ENCODE results near the gene IGF2R. TPM values are rescaled to one million over a fixed set of nuclear protein-coding genes. Genes with fewer than 3 reads are reported as not detected.
"Not testable (repeated sequence)": the region's sequence is repeated elsewhere in the genome, so short reads cannot be mapped to it uniquely, and the experiment has no call there.

The IGF2R gene
- total RNA-seq, 1 experiment from 2014 or later = 92.2 TPM

GRCh38 chr6:160137989-160138835, 169.3 kb downstream of the IGF2R start:
- Histone ChIP-seq H3K4me3 (ENCODE audit: low read depth, low read length) (no peak overlapping the region), H3K27me3 (replicated peaks; ENCODE audit: control insufficient read depth, insufficient read depth, low read length) (no peaks in the 10 kb centered on the region), H3K4me1 (peaks cover 17% of the 10 kb centered on the region), H3K36me3 (ENCODE audit: control insufficient read depth, insufficient read depth, low read length) (no peaks in the 10 kb centered on the region), H3K9me3 (no peaks in the 10 kb centered on the region)
- peak in 1 of 2 experiments; percentile 65 for DNase-seq
- Mint-ChIP-seq H3K36me3 (ENCODE audit: insufficient read depth, unreplicated experiment) (no peaks in the 10 kb centered on the region), H3K9me3 (ENCODE audit: unreplicated experiment) (no peaks in the 10 kb centered on the region), H3K27ac (ENCODE audit: unreplicated experiment) (no peak overlapping the region), H3K27me3 (ENCODE audit: insufficient read depth, unreplicated experiment) (no peaks in the 10 kb centered on the region), H3K4me1 (ENCODE audit: low read depth, unreplicated experiment) (peaks cover 32% of the 10 kb centered on the region), H3K4me3 (ENCODE audit: unreplicated experiment) (no peak overlapping the region)
- POLR2A ChIA-PET = interaction anchor here (0.5 kb wide), 1 partner anchor 36 kb away, joined by 3 read pairs; no protein-coding TSS in a partner anchor
- CTCF ChIA-PET = interaction anchor here (0.6 to 1.8 kb wide), 9 partner anchors 21 to 318 kb away, joined by 3 to 29 read pairs (median 7); no protein-coding TSS in a partner anchor
- BruUV-seq (replicated peaks) = no TSS peak
- TF ChIP-seq, protein P1, sequence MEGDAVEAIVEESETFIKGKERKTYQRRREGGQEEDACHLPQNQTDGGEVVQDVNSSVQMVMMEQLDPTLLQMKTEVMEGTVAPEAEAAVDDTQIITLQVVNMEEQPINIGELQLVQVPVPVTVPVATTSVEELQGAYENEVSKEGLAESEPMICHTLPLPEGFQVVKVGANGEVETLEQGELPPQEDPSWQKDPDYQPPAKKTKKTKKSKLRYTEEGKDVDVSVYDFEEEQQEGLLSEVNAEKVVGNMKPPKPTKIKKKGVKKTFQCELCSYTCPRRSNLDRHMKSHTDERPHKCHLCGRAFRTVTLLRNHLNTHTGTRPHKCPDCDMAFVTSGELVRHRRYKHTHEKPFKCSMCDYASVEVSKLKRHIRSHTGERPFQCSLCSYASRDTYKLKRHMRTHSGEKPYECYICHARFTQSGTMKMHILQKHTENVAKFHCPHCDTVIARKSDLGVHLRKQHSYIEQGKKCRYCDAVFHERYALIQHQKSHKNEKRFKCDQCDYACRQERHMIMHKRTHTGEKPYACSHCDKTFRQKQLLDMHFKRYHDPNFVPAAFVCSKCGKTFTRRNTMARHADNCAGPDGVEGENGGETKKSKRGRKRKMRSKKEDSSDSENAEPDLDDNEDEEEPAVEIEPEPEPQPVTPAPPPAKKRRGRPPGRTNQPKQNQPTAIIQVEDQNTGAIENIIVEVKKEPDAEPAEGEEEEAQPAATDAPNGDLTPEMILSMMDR (IDR thresholded peaks at IDR 0.05; ENCODE audit: insufficient read depth in 1 of 2, low read depth in 1 of 2, low read length in 1 of 2, severe bottlenecking in 1 of 2, unreplicated experiment in 1 of 2) = peak; percentile 75 to 80
- intact Hi-C loops (cut with micrococcal nuclease; ENCODE audit: unreplicated experiment) = loop anchor here (1.0 to 5.0 kb wide), 8 partner anchors 36 to 397 kb away; partner anchors contain the start of gene SLC22A3

GRCh38 chr6:160138839-160139419, 170.0 kb downstream of the IGF2R start:
- POLR2A ChIA-PET = no interaction called here
- TF ChIP-seq, protein P1 (IDR thresholded peaks at IDR 0.05; ENCODE audit: insufficient read depth in 1 of 2, low read depth in 1 of 2, low read length in 1 of 2, severe bottlenecking in 1 of 2, unreplicated experiment in 1 of 2) = no peak
- CTCF ChIA-PET = interaction anchor here (0.6 to 1.8 kb wide), 9 partner anchors 21 to 317 kb away, joined by 3 to 29 read pairs (median 7); no protein-coding TSS in a partner anchor
- H3K9me3 Mint-ChIP-seq (ENCODE audit: unreplicated experiment) = no peaks in the 10 kb centered on the region
- H3K27me3 Mint-ChIP-seq (ENCODE audit: insufficient read depth, unreplicated experiment) = no peaks in the 10 kb centered on the region
- Histone ChIP-seq H3K27me3 (replicated peaks; ENCODE audit: control insufficient read depth, insufficient read depth, low read length) (no peaks in the 10 kb centered on the region), H3K4me1 (peaks cover 17% of the 10 kb centered on the region), H3K36me3 (ENCODE audit: control insufficient read depth, insufficient read depth, low read length) (no peaks in the 10 kb centered on the region), H3K4me3 (ENCODE audit: low read depth, low read length) (no peak overlapping the region), H3K9me3 (no peaks in the 10 kb centered on the region)
- no TSS peak for BruUV-seq (replicated peaks)
- H3K4me1 Mint-ChIP-seq (ENCODE audit: low read depth, unreplicated experiment) = peaks cover 32% of the 10 kb centered on the region
- intact Hi-C loops (cut with micrococcal nuclease; ENCODE audit: unreplicated experiment) = loop anchor here (1.0 to 5.0 kb wide), 8 partner anchors 35 to 396 kb away; partner anchors contain the start of gene SLC22A3
- no peak overlapping the region for H3K4me3 Mint-ChIP-seq (ENCODE audit: unreplicated experiment)
- H3K27ac Mint-ChIP-seq (ENCODE audit: unreplicated experiment) = peak overlapping the region; percentile 58
- no peaks in the 10 kb centered on the region for H3K36me3 Mint-ChIP-seq (ENCODE audit: insufficient read depth, unreplicated experiment)
- DNase-seq = no peak

DNA sequence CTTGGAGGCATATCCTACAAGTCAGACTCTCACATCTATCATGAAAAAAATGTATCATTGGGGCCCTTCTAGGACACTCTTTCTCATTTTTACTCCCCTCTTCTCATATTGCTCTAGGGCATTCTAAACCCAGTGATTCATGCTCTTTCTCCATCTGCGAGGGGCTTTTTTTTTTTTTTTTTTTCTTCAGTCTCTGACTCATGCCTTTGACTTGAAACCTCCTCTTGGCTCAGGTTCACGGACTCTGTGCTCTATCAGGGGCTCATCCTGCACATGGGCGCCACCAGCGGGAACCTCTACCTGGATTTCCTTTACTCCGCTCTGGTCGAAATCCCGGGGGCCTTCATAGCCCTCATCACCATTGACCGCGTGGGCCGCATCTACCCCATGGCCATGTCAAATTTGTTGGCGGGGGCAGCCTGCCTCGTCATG, 170.6 kb downstream of the IGF2R start:
- H3K27ac Mint-ChIP-seq (ENCODE audit: unreplicated experiment) = peak overlapping the region; percentile 58

DNA sequence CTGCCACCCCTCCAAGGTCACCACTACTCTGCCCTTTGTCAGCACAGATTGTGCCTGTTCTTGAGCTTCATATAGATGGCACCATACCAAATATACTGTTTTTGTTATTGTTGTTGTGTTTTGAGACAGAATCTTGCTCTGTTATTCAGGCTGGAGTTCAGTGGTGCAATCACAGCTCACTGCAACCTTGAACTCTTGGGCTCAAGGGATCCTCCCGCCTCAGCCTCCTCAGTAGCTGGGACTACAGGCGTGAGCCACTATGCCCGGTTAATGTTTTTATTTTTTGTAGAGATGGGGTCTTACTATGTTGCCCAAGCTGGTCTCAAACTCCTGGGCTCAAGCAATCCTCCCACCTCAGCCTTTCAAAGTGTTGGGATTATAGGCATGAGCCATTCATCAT, 171.6 kb downstream of the IGF2R start:
- H3K4me3 Mint-ChIP-seq (ENCODE audit: unreplicated experiment); BruUV-seq (replicated peaks); H3K4me3 ChIP-seq (ENCODE audit: low read depth, low read length); CTCF ChIA-PET; H3K36me3 ChIP-seq (ENCODE audit: control insufficient read depth, insufficient read depth, low read length); H3K27ac Mint-ChIP-seq (ENCODE audit: unreplicated experiment); H3K27me3 Mint-ChIP-seq (ENCODE audit: insufficient read depth, unreplicated experiment); H3K9me3 Mint-ChIP-seq (ENCODE audit: unreplicated experiment); intact Hi-C loops (cut with micrococcal nuclease; ENCODE audit: unreplicated experiment); DNase-seq; H3K27me3 ChIP-seq (replicated peaks; ENCODE audit: control insufficient read depth, insufficient read depth, low read length); H3K36me3 Mint-ChIP-seq (ENCODE audit: insufficient read depth, unreplicated experiment); POLR2A ChIA-PET; H3K9me3 ChIP-seq: not testable (repeated sequence)
- peaks cover 32% of the 10 kb centered on the region for H3K4me1 Mint-ChIP-seq (ENCODE audit: low read depth, unreplicated experiment)
- H3K4me1 ChIP-seq = peaks cover 11% of the 10 kb centered on the region

More for the DNA sequence above, 170.6 kb downstream of the IGF2R start:
- H3K4me1 Mint-ChIP-seq (ENCODE audit: low read depth, unreplicated experiment) = peaks cover 32% of the 10 kb centered on the region
- H3K36me3 ChIP-seq (ENCODE audit: control insufficient read depth, insufficient read depth, low read length) = no peaks in the 10 kb centered on the region
- BruUV-seq (replicated peaks) = no TSS peak
- no peaks in the 10 kb centered on the region for H3K9me3 ChIP-seq
- H3K27me3 ChIP-seq (replicated peaks; ENCODE audit: control insufficient read depth, insufficient read depth, low read length) = no peaks in the 10 kb centered on the region
- ChIA-PET POLR2A (no interaction called here), CTCF (no interaction called here)
- no peak overlapping the region for H3K4me3 Mint-ChIP-seq (ENCODE audit: unreplicated experiment)
- H3K9me3 Mint-ChIP-seq (ENCODE audit: unreplicated experiment) = no peaks in the 10 kb centered on the region
- DNase-seq = no peak
- TF ChIP-seq, protein P1 (IDR thresholded peaks at IDR 0.05; ENCODE audit: insufficient read depth in 1 of 2, low read depth in 1 of 2, low read length in 1 of 2, severe bottlenecking in 1 of 2, unreplicated experiment in 1 of 2) = no peak
- peaks cover 17% of the 10 kb centered on the region for H3K4me1 ChIP-seq
- H3K27me3 Mint-ChIP-seq (ENCODE audit: insufficient read depth, unreplicated experiment) = no peaks in the 10 kb centered on the region
- no peaks in the 10 kb centered on the region for H3K36me3 Mint-ChIP-seq (ENCODE audit: insufficient read depth, unreplicated experiment)
- H3K4me3 ChIP-seq (ENCODE audit: low read depth, low read length) = no peak overlapping the region
- intact Hi-C loops (cut with micrococcal nuclease; ENCODE audit: unreplicated experiment) = loop anchor here (2.0 to 5.0 kb wide), 3 partner anchors 51 to 395 kb away; partner anchors contain the start of gene SLC22A3
